HCT116 (cell line): ENCODE data around the gene GSTM3.

Source experiments
- ATF3 ChIP-seq: IDR thresholded peaks from 2 replicates; pipeline ENCODE4 v1.6.1; 2012
- CBX3 ChIP-seq: IDR thresholded peaks from 2 replicates; pipeline ENCODE4 v1.6.1; 2012; ENCODE audit warnings: low read depth
- EZH2 ChIP-seq: fragments of 200-600 bp; sonication (generic); IDR thresholded peaks from 2 replicates; pipeline ENCODE4 v1.6.1; 2017; ENCODE audit warnings: antibody characterized with exemption, mixed run types
- EZH2phosphoT487 ChIP-seq: fragments of 200-600 bp; IDR thresholded peaks from 2 replicates; pipeline ENCODE4 v1.6.1; 2018; ENCODE audit warnings: antibody characterized with exemption, borderline replicate concordance
- JUND ChIP-seq: IDR thresholded peaks from 2 replicates; pipeline ENCODE4 v1.6.1; 2012
- MAX ChIP-seq: IDR thresholded peaks from 2 replicates; pipeline ENCODE4 v1.6.1; 2012
- POLR2A ChIP-seq: IDR thresholded peaks from 2 replicates; pipeline ENCODE4 v1.7.0; 2011; ENCODE audit warnings: borderline replicate concordance; ENCODE audit not compliant: insufficient read depth, insufficient read length; ENCODE audit errors: extremely low read depth
- SP1 ChIP-seq: IDR thresholded peaks from 2 replicates; pipeline ENCODE4 v1.6.1; 2012; ENCODE audit warnings: low read depth
- SRF ChIP-seq: IDR thresholded peaks from 2 replicates; pipeline ENCODE4 v1.6.1; 2012; ENCODE audit warnings: low read depth
- ZNF274 ChIP-seq: fragments of 200-500 bp; sonication (Bioruptor generic); IDR thresholded peaks from 2 replicates; pipeline ENCODE4 v1.6.1; 2014; ENCODE audit warnings: mild to moderate bottlenecking, low read depth, low read length, inconsistent platforms
- TF ChIP-seq, protein P1 (sequence below): IDR thresholded peaks from 2 replicates; pipeline ENCODE4 v1.6.1; 2012; ENCODE audit warnings: low read depth
- TF ChIP-seq, protein P2 (sequence below), 3 experiments: fragments of 200-600 bp in 1 of 3; sonication (generic) in 1 of 3; IDR thresholded peaks in 2 of 3; conservative IDR thresholded peaks in 1 of 3; 2 replicates each; pipeline ENCODE4 v1.5.1; 2012 to 2017; ENCODE audit warnings: low read depth in 2 of 3, low read length in 2 of 3, antibody characterized with exemption in 1 of 3, borderline replicate concordance in 1 of 3, control low read depth in 1 of 3, mild to moderate bottlenecking in 1 of 3, mixed read lengths in 1 of 3, mixed run types in 1 of 3, moderate library complexity in 1 of 3; ENCODE audit not compliant: insufficient read depth in 1 of 3

DNA sequence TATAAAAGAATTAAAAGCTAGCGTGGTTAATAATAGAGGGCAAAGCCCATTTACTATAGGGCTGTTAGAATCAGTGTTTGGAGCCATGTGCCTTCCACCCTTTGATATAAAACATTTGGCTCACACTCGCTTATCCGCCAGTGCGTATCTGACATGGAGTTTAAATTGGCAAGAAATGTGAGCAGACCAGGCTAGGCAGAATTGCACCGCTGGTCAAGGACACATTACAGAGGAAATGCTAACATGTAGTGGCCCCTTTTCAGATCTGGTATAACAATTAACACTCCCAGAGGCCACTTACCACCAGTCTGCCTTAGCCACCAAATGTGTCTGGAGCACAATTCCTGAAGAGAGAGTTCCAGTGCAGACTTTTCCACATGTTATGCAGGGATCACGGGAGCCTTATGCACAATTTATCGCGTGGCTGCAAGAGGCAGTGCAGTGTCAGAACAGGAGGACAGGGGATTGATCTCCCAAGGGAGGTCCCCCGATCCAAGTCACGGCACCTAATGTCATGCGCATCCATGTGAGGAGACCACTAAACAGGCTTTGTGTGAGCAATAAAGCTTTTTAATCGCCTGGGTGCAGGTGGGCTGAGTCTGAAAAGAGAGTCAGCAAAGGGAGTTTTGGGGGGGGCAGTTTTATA, 14.0 kb downstream of the GSTM3 start:
- TF ChIP-seq SRF (no peak), ZNF274 (no peak), JUND (no peak), ATF3 (no peak), EZH2 (no peak), POLR2A (no peak), EZH2phosphoT487 (no peak), SP1 (no peak), MAX (no peak), CBX3 (no peak)
- TF ChIP-seq, protein P1, sequence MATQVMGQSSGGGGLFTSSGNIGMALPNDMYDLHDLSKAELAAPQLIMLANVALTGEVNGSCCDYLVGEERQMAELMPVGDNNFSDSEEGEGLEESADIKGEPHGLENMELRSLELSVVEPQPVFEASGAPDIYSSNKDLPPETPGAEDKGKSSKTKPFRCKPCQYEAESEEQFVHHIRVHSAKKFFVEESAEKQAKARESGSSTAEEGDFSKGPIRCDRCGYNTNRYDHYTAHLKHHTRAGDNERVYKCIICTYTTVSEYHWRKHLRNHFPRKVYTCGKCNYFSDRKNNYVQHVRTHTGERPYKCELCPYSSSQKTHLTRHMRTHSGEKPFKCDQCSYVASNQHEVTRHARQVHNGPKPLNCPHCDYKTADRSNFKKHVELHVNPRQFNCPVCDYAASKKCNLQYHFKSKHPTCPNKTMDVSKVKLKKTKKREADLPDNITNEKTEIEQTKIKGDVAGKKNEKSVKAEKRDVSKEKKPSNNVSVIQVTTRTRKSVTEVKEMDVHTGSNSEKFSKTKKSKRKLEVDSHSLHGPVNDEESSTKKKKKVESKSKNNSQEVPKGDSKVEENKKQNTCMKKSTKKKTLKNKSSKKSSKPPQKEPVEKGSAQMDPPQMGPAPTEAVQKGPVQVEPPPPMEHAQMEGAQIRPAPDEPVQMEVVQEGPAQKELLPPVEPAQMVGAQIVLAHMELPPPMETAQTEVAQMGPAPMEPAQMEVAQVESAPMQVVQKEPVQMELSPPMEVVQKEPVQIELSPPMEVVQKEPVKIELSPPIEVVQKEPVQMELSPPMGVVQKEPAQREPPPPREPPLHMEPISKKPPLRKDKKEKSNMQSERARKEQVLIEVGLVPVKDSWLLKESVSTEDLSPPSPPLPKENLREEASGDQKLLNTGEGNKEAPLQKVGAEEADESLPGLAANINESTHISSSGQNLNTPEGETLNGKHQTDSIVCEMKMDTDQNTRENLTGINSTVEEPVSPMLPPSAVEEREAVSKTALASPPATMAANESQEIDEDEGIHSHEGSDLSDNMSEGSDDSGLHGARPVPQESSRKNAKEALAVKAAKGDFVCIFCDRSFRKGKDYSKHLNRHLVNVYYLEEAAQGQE, result no peak
- TF ChIP-seq, protein P2, sequence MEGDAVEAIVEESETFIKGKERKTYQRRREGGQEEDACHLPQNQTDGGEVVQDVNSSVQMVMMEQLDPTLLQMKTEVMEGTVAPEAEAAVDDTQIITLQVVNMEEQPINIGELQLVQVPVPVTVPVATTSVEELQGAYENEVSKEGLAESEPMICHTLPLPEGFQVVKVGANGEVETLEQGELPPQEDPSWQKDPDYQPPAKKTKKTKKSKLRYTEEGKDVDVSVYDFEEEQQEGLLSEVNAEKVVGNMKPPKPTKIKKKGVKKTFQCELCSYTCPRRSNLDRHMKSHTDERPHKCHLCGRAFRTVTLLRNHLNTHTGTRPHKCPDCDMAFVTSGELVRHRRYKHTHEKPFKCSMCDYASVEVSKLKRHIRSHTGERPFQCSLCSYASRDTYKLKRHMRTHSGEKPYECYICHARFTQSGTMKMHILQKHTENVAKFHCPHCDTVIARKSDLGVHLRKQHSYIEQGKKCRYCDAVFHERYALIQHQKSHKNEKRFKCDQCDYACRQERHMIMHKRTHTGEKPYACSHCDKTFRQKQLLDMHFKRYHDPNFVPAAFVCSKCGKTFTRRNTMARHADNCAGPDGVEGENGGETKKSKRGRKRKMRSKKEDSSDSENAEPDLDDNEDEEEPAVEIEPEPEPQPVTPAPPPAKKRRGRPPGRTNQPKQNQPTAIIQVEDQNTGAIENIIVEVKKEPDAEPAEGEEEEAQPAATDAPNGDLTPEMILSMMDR (IDR thresholded peaks at IDR 0.05 in 2 of 3, conservative IDR thresholded peaks at IDR 0.05 in 1 of 3; ENCODE audit: borderline replicate concordance in 1 of 3, insufficient read depth in 1 of 3, low read depth in 2 of 3, low read length in 2 of 3), result no peak
